ENCODE data around the gene SLC9C2. TPM values are rescaled to one million over a fixed set of nuclear protein-coding genes. Genes with fewer than 3 reads are reported as not detected.
"Not testable (repeated sequence)": the region's sequence is repeated elsewhere in the genome, so short reads cannot be mapped to it uniquely, and the experiment has no call there.

Gene SLC9C2, protein sequence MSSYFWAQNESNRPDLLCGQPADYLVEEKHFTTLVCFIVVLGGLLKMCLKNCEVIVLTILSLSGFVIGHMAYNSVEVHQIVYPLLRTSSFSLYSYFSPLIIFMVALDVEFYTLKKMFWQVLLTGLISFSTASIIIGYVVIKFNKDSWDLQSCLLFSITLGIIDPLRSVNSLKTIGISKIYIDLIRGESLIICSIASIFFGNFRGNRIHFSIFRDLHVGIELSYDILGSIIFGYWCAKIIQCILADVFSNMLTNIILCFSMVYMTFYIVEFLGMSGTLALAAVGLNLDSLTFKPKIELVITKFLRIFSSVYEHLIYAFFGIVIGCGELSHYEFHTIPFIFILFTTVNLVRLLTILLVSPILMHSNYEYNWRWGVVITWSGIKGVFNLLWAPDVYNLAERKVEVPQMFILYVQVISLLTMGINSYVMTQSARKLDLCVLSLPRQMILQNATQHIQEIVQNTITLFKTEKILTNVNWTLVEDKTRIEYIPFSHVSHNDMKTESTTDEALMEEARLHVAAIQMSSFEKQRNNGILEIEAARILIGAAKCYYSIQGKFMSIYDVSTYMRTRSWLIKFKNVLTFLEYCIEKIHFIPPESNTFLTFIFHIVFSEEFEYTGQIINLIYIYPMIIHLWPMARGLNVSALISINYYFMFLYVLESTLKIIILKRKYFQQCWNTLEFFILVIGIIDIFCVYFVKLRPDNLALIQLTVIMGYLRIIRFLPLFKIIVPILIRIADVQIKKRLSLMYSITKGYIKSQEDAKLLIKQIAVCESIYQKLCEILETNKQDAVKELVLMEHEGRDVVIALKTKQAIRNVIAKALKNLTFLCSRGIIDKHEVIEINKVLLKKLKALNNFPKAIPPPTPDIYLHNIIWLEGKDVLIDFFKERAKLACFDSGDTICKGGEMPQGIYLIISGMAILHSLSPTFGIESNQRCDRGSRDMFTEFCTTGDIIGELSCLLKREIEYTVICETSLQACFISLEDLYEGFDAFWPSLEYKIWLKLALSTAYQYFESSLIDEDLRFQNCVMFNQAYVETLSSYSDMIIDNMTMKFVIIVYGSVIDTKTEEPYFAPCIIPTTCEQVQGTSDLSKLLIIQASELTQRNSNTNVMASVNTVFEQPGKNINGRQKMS
- not detected in 2 replicates for total RNA-seq (2014; rRNA removed; shearing (Covaris generic))
- not detected in 2 replicates for polyA plus RNA-seq (2016; fragmentation: Nextera tagmentation; extraction: Ambion mirVana)

DNA sequence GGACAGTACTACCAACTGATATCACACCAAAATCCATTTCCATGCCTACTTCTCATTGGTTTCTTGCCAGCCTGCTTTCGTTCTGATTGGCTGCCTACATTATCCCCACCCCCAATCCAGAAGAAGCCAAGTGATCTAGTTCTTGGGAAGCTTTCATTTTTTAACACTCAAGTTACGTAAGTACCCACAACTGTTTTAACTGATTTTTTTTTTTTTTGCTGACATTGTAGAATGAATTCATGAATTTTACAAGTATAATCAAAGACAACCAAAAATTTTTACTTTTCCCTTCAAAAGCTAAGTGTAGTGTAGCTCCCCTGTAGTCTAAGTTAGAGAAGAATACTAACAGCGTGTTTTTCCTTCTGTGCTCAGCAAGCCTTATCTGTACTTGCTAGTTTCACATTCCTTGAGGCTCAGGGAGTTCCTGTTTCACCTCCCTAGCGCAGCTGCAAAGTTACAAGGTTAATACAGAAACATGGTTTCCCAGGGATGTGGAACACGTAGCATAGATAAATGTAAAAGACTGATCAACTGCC, at the start of gene SLC9C2:
TSS of gene SLC9C2 (minus strand) at position 17 of the 536 bp plus-strand sequence. CDS start 1,296 bp downstream, outside the sequence.
- Histone ChIP-seq H3K27me3 (replicated peaks; ENCODE audit: insufficient read depth) (peaks cover 3% of the 10 kb centered on the region; the same call in 1 of the 2 replicates), H3K9ac (no peak within 1 kb of the TSS), H3K4me1 (ENCODE audit: insufficient read depth) (no peaks in the 10 kb centered on the region), H3K4me2 (ENCODE audit: unreplicated experiment) (no peak within 1 kb of the TSS), H3K36me3 (ENCODE audit: low read depth) (no peaks in the 10 kb centered on the region), H3K9me3 (ENCODE audit: low read depth) (no peaks in the 10 kb centered on the region), H3K4me3 (no peak within 1 kb of the TSS), H3F3A (ENCODE audit: insufficient read depth) (no peaks in the 10 kb centered on the region), H2AFZ (no peak within 1 kb of the TSS; the same call in 1 of the 2 replicates), H3K9me2 (ENCODE audit: insufficient read depth) (no peaks in the 10 kb centered on the region), H4K20me1 (ENCODE audit: insufficient read depth) (no peaks in the 10 kb centered on the region), H3K27ac (no peak within 1 kb of the TSS), H3K79me2 (ENCODE audit: insufficient read depth) (no peaks in the 10 kb centered on the region)
- in situ Hi-C loops (cut with MboI): no loop called here
- no peak for DNase-seq
- no peak for TF ChIP-seq EZH2phosphoT487 (IDR thresholded peaks at IDR 0.05; ENCODE audit: insufficient read depth, low read depth)
- no peak for TF ChIP-seq EZH2 (IDR thresholded peaks at IDR 0.05; ENCODE audit: insufficient read depth, poor library complexity, severe bottlenecking)
- 43 to 44% methylated on average over 5 of the region's 5 CpGs for WGBS, 2 experiments (ENCODE audit: low coverage in 1 of 2, low lambda C conversion rate in 2 of 2, missing lambda C conversion rate in 2 of 2)

DNA sequence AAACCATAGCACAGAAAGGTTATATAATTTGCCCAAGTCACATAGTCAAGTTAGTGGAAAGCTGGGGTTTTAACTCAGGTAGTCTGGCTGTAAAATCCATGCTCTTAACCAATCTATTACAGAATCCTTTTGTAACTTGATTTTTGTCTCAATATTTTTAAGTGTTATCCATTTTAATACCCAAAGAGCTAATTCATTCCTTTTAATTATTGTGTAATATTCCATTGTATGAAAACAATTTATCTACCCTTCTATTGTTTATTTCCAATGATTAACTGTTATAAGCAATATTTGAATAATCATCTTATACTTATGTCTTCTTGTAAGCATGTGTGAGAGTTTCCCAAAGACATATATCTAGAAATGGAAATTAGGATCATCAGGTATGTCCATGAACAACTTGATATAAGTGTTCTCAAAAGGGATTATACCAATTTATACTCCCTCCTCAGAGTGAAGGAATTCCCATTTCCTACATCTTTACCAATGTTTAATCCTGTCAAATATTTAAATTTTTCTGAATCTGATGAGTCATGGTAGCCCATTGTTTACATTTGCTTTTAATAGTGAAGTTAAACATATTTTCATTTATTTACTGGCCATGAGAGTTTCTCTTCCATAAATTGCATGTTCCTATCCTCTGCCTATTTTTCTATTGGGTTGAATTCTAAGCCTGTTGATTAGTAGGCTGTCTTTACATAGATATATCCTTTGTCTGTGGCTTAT, 46.2 kb upstream of the SLC9C2 start:
- no peaks in the 10 kb centered on the region for H3F3A ChIP-seq (ENCODE audit: insufficient read depth)
- no peaks in the 10 kb centered on the region for H3K27me3 ChIP-seq (replicated peaks; ENCODE audit: insufficient read depth)
- no peaks in the 10 kb centered on the region for H3K79me2 ChIP-seq (ENCODE audit: insufficient read depth)
- no peak for TF ChIP-seq EZH2phosphoT487 (IDR thresholded peaks at IDR 0.05; ENCODE audit: insufficient read depth, low read depth)
- no peak for TF ChIP-seq EZH2 (IDR thresholded peaks at IDR 0.05; ENCODE audit: insufficient read depth, poor library complexity, severe bottlenecking)
- H3K4me3 ChIP-seq: no peak overlapping the region
- no peak overlapping the region for H2AFZ ChIP-seq
- H3K27ac ChIP-seq: no peak overlapping the region
- in situ Hi-C loops (cut with MboI): no loop called here
- H3K36me3 ChIP-seq (ENCODE audit: low read depth): no peaks in the 10 kb centered on the region
- H3K4me1 ChIP-seq (ENCODE audit: insufficient read depth): no peaks in the 10 kb centered on the region
- no peak for DNase-seq
- no peak overlapping the region for H3K9ac ChIP-seq
- no peaks in the 10 kb centered on the region for H3K9me3 ChIP-seq (ENCODE audit: low read depth)
- no peaks in the 10 kb centered on the region for H4K20me1 ChIP-seq (ENCODE audit: insufficient read depth)
- no peak overlapping the region for H3K4me2 ChIP-seq (ENCODE audit: unreplicated experiment)
- H3K9me2 ChIP-seq (ENCODE audit: insufficient read depth): no peaks in the 10 kb centered on the region; the same call in 1 of the 2 replicates

DNA sequence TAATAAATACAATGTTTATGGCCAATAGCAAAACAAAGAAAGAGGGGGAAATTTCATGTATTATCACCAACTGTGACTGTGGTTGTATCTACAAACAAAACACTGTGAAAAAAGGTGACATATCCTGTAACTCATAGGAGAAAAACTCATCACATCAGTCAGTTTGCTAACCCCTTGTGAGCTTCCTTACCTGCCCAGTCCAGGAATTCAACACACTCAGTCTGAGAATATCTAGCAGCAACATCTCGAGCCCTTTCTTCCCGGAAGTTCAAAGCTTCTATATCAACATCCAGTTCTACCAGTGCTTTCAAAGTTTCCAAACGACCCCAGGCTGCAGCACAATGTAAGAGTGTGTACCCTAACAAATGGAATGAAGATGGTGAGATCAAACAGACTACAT, 43.8 kb upstream of the SLC9C2 start:
- Histone ChIP-seq H3K4me3 (no peak overlapping the region), H2AFZ (no peak overlapping the region), H3K27me3 (replicated peaks; ENCODE audit: insufficient read depth) (no peaks in the 10 kb centered on the region), H3K4me2 (ENCODE audit: unreplicated experiment) (no peak overlapping the region), H3K79me2 (ENCODE audit: insufficient read depth) (no peaks in the 10 kb centered on the region), H3K9ac (no peak overlapping the region), H3K27ac (no peak overlapping the region), H3F3A (ENCODE audit: insufficient read depth) (no peaks in the 10 kb centered on the region), H3K4me1 (ENCODE audit: insufficient read depth) (no peaks in the 10 kb centered on the region), H3K9me3 (ENCODE audit: low read depth) (no peaks in the 10 kb centered on the region), H4K20me1 (ENCODE audit: insufficient read depth) (no peaks in the 10 kb centered on the region), H3K9me2 (ENCODE audit: insufficient read depth) (no peaks in the 10 kb centered on the region; the same call in 1 of the 2 replicates), H3K36me3 (ENCODE audit: low read depth) (no peaks in the 10 kb centered on the region)
- WGBS, 2 experiments (ENCODE audit: low coverage in 1 of 2, low lambda C conversion rate in 2 of 2, missing lambda C conversion rate in 2 of 2): 57 to 58% methylated on average over 3 of the region's 3 CpGs
- in situ Hi-C loops (cut with MboI): no loop called here
- TF ChIP-seq EZH2 (IDR thresholded peaks at IDR 0.05; ENCODE audit: insufficient read depth, poor library complexity, severe bottlenecking): no peak
- no peak for TF ChIP-seq EZH2phosphoT487 (IDR thresholded peaks at IDR 0.05; ENCODE audit: insufficient read depth, low read depth)
- DNase-seq: no peak

DNA sequence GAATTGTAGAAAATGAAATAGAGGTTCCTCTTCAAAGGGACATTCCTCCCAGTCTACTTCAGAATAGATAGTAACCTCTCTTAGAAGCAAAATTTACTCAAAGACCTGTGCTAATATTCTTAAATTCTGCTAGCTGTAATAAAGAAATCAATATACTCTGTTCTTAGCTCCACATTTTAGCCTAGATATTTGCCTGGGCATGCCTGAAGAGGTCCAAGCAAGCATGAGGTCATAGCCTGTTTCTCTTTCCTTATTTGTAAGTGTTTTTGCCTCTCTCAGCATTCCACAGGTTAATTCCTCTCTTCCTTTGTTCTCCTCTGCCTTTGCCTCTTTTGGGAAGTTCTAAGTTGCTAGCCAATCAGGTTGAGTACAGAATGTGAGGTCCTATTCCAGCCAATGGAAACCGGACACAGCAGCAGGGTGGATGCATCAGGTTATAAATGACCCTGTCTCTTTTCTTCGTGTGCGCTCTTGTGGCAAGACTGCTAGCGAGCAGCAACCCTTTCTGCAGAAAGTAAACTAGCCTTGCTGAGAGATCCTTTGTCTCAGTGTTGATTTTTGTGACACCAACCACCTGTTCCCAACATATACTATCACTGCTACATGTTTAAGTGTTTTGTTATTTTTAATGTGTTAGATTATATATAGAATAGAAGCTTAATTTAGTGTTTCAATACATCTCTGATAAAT, 39.7 kb upstream of the SLC9C2 start:
- H3K36me3 ChIP-seq (ENCODE audit: low read depth); H3K4me1 ChIP-seq (ENCODE audit: insufficient read depth); H3K27ac ChIP-seq; in situ Hi-C loops (cut with MboI); H3F3A ChIP-seq (ENCODE audit: insufficient read depth); H3K9me2 ChIP-seq (ENCODE audit: insufficient read depth); H3K9me3 ChIP-seq (ENCODE audit: low read depth); H3K4me2 ChIP-seq (ENCODE audit: unreplicated experiment); DNase-seq; H4K20me1 ChIP-seq (ENCODE audit: insufficient read depth); H3K9ac ChIP-seq; H3K79me2 ChIP-seq (ENCODE audit: insufficient read depth); H3K4me3 ChIP-seq; H2AFZ ChIP-seq; H3K27me3 ChIP-seq (replicated peaks; ENCODE audit: insufficient read depth): not testable (repeated sequence)
- WGBS, 2 experiments (ENCODE audit: low coverage in 1 of 2, low lambda C conversion rate in 2 of 2, missing lambda C conversion rate in 2 of 2): 74 to 75% methylated on average over 4 of the region's 4 CpGs

All from GM23248 (cell line).